Left cardiac atrium (tissue), 4 donors: Measurements from ENCODE around the gene RPL11. TPM values are rescaled to one million over a fixed set of nuclear protein-coding genes. Genes with fewer than 3 reads are reported as not detected.
"Not testable (repeated sequence)": the region's sequence is repeated elsewhere in the genome, so short reads cannot be mapped to it uniquely, and the experiment has no call there.

Experiments used
- ATAC-seq, 2 donors: fragments of 200-7000 bp; cut with Tn5 transposase; one replicate each; pipeline ENCODE4 v1.9.1; 2020; ENCODE audit warnings: mild to moderate bottlenecking in 2 of 2, moderate library complexity in 2 of 2
- DNase-seq: peaks from one replicate; pipeline ENCODE4 v3.0.0-alpha.2; 2020
- intact Hi-C, 2 donors: fragments of 100-400 bp; cut with DNase I; formaldehyde crosslinking; loops; one replicate each; pipeline versions ENCODE4 v1.14.1 to v1.15.1; 2022 to 2023
- long read RNA-seq: library from polyadenylated mRNA; unstranded; transcript quantifications from one replicate; pipeline ENCODE4 v2.0.0, GENCODE V29; 2021
- total RNA-seq, 2 donors: library from RNA; stranded (reverse); fragmentation: NEBNext Ultra II Directional; extraction: Animal tissue kit (Norgen Biotek cat#: 25700); gene quantifications; one replicate each; pipeline ENCODE4 v1.2.1, GENCODE V29; 2021
- donor health status: DM: no; HTN: yes; CAD: no.
- donor health status: DM: no; HTN: yes; CAD: no; lungs with severe emphysema.
- donor health status: DM: yes; HTN: yes; CAD: no.
- donor health status: Dilated cardiomyopathy.

Gene RPL11
- 100 to 1,000 TPM; 639 to 683 TPM for total RNA-seq
- long read RNA-seq, transcript RPL11-206 (6 exons, 1,017 nt): major isoform, 47 of 70 reads
- long read RNA-seq, transcript RPL11-201 (6 exons, 660 nt): minor isoform, 5 of 70 reads
- long read RNA-seq, partial matches to known transcripts: 14 of 70 reads
- long read RNA-seq, other reads (novel, unspliced or antisense): 1 of 70 reads

DNA sequence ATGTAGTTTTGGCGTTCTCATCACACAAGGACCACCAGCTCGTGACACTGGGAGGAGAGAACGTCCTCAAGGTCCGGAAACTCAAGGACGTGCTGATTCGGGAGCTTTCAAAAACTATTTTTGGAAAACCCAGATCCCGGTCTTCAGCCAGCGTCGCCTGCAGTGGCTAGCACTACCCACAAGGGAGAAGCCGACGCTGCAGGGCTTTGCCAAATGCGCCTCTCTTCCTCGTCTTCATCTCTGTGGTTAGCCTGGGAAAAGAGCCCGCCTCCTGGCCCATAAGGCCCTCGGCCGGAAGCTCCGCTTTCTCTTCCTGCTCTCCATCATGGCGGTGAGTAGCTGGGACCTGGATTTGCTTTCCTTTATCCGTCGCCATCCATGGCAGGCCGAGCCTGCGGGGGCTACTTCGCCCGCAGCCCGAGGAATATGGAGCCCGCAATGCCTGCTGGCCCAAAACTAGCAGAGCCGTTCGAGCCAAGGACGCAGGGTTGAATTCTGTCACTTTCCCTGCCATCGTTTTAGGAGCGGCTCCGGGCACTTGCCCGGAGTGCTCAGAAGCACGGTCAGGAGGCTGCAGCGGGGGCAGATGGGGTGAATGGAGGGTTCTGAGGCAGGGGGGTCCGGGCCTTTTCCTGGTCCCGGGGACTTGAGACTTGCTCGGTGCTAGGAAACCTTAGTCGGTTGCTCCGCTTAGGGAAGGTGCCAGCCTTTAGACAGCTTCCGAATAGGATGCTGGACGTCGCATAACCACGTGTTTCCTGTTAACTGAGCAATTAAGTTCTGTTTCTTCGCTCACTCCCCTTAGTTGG, at the start of gene RPL11:
TSS of gene RPL11 (plus strand) at position 308 of the 809 bp plus-strand sequence. CDS start at position 326, 18 bp downstream.
- intact Hi-C loops: loop anchor here in 1 of 2 donors (5.0 kb wide), 1 partner anchor 129 kb away; no protein-coding TSS in a partner anchor
- ATAC-seq: peak; percentile 99 to 100
- DNase-seq: peak; percentile 95

DNA sequence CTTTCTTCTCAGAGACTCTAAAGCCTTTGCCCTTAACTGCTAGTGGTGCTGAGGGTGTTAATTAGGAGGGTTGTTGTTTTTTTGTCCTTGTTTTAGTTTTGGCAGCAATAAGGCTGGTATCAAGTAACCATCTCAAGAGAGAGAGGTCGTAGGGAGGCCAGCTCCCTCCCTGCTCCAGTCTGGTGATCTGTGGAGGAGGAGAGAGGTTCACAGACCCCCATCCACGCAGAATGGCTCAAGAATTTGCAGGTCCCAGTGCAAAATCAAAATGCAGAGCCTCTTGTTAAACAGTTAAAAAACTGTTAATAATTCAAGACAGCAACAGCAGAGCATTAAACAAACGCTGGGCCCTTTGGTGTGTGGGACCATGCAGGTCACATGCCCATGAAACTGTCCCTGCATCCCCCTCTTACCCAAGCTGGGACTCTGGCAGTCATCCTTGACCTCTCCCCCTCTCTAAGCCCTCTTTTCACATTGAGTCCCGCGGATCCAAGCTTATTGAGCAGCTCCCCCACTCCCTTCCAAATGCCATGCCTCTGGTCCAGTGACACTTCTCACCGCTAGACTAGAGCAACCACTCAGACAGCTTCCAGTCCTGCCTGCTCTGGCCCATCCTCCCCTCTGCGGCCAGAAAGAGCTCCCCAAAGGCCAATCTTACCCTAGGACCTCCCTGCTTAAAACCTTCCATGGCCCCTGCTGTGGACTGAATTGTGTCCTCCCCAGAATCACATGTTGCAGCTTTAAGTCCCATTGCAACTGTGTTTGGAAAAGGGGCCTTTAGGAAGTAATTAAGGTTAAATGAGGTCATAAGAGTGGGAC, 47.7 kb upstream of the RPL11 start:
- intact Hi-C loops: no loop called here
- ATAC-seq (peak in 1 of 2 donors; percentile 49), DNase-seq (no peak)

DNA sequence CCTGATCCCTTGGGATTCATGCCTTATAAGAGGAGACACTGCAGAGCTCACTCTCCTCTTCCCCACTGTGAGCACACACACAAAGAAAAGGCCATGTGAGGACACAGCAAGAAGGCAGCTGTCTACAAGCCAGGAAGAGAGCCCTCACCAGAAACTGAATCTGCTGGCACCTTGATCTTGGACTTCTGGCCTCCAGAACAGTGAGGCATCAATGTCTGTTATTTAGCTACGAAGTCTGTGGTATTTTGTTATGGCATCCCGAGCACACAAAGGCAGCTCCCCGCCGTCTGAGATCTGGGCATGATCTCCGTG, 47.1 kb upstream of the RPL11 start:
- ATAC-seq (peak in 1 of 2 donors; percentile 13), DNase-seq (no peak)
- intact Hi-C loops: no loop called here

DNA sequence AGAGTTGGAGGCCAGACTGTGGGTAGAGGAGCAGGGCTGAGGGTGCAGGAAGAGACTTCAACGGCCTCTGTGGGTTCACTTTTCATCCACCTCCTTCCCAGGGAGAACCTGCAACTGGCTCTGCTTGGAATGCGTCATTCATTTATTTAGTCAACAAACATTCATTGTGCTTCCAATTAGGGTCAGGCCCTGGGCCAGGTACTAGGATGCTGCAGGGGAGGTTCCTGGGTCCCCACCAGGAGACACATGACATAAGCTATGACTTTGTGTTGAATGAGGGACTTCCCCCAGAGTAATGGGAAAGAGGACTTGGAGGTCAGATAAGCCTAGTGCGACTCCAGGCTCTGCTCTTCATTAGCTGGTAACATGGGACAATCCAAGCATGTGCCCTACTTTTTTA, 46.3 kb upstream of the RPL11 start:
- ATAC-seq: no peak
- no peak for DNase-seq
- intact Hi-C loops: no loop called here

DNA sequence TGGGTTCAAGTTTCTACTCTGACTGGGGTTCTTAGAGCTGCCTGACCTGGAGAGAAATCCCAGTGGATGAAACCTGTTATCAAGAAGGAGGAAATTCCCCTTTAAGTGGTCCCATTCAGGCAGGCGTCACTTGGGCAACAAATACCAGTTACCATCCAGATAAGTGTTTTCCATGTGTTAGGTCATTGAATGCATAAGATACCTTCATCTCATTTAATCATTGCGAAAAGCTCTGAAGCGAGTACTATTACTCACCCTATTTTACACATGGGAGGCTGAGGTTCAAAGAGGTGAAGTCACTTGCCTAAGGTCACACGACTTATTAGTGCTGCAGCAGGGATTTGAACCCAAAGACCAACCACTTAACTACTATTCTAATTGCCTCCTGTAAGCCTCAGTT, 45.5 kb upstream of the RPL11 start:
- ATAC-seq: no peak
- intact Hi-C loops: no loop called here

DNA sequence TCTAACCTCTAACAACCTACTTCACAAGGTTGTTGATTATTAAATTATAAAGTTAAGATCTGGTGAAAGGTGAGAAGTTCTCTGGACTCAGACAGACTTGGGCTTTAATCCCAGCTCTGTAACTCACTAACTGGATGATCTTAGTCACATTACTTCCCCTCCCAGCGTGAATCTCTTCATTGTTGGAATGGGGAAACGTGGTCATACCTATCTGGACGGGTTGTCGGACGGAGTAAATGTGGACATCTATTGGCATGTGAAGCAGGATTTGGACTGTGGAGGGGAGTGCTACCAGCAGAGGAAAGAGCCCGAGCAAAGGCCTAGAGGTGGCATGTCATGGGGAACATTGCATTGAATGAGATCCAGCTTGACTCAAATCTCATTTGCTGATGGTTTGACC, 45.1 kb upstream of the RPL11 start:
- intact Hi-C loops: no loop called here
- DNase-seq (no peak), ATAC-seq (no peak)

More for the DNA sequence above, 45.5 kb upstream of the RPL11 start:
- no peak for DNase-seq

DNA sequence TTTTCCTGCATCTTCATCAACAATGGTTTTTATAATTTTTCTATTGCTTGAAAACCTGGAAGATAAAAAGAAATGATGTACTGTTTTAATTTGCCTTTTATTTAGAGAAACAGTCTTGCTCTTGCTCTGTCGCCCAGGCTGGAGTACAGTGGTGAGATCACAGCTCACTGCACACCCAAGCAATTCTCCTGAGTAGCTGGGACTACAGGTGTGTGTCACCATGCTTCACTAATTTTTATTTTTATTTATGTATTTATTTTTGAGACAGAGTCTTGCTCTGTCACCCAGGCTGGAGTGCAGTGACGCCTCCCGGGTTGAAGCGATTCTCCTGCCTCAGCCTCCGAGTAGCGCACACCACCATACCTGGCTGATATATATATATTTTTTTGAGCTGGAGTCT, 43.0 kb upstream of the RPL11 start:
- ATAC-seq (no peak), DNase-seq (no peak)
- intact Hi-C loops: no loop called here

DNA sequence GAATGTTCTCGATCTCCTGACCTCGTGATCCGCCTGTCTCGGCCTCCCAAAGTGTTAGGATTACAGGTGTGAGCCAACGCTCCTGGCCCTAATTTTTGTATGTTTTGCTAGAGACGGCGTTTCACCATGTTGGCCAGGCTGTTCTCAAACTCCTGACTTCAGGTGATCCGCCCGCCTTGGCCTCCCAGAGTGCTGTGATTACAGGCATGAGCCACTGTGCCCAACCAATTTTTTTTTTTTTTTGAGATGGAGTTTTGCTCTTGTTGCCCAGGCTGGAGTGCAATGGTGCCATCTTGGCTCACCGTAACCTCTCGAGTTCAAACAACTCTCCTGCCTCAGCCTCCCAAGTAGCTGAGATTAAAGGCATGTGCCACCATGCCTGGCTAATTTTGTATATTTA, 42.4 kb upstream of the RPL11 start:
- intact Hi-C loops, ATAC-seq, DNase-seq: not testable (repeated sequence)

DNA sequence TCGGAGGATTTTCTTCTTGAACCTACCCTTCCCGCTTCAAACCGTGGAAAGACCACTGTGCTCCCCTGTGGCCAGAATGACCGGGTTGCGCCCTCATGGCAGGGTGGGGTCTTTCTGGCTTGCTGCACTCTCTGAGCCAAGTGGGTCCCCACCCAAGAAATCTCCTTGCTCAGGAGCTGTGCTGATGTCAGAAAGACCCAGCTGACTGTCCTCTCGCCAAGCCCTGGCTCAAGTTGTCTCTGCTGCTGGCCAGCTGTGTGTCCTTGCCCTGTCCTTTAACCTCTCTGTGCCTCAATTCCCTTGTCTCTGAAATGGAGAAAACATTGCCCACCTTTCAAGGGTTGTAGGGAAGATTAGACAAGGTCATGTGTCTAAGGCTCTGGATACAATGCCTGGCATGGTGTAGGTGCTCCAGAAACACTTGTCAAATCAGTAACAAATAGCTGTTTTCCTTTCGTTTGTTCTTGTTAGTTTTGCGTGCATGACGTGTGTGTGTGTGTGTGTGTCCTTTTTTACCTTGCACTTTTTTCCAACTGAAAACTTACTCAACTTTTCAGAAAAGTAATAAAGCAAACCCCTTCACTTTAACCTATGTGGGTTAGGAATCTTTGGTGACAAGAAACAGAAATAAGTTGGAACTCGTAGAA, 41.1 kb upstream of the RPL11 start:
- DNase-seq: peak; percentile 63
- intact Hi-C loops: no loop called here
- ATAC-seq: peak; percentile 39 to 69

DNA sequence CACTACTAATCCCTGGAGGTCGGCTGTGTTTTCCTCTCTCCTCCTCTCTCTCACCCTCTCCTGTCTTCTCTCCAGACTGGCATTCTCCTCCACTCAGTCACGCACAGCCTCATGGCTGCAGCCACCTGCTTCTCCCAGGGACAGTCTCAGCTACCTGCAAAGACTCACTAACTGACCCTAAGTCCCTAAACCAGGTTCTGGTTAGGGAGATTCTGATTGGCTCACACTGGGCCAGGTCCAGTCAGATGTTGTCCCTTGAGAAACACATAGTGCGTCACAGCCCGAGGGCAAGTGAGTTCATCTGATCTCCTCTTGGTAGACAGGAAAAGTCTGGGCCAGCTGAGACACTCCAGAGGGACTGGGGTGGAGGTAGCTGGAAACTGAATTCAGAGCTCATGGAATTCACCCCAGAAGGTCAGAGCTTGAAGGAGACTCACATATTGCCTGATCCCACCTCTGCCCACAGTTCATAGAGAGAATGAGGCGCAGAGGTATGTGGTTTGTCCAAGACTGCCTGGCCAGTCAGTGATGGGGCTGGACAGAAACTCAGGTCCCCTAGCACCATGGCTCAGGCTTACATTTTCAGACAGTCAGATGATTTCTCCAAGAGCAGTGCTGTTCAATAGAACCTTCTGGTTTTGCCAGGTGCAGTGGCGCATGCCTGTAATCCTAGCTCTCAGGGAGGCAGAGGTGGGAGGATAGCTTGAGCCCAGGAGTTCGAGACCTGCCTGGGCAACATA, 40.4 kb upstream of the RPL11 start:
- DNase-seq (peak; percentile 80), ATAC-seq (peak; percentile 87 to 92)
- intact Hi-C loops: no loop called here

DNA sequence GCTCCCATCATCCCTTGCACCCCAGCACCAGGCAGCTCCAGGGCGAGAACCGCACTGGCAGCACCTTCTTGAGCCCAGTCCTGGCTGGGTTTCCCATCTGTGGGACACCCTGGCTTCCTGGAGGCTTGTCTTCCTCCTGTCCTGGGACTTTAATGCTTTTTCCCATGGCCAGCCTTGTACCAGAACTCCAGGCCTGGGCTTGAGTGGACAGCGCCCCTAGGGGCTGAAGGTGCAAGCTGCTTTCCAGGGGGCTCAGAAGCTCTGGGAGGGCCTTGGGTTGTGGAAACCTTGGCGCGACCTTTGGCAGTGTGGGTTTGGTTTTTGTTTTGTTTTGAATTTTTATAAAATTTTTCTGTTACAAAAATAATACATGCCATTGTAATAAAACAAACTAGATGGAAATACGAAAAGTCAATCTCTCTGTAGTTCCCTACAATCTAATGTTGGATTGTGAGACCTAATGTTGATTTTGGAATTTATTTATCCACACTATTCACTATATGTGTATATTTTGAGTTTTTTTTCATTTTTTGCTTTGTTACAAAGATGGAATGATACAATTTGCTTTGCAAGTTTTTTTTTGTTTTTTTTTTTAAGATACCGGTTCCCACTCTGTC, 33.8 kb upstream of the RPL11 start:
- peak; percentile 62 for DNase-seq
- intact Hi-C loops: no loop called here

DNA sequence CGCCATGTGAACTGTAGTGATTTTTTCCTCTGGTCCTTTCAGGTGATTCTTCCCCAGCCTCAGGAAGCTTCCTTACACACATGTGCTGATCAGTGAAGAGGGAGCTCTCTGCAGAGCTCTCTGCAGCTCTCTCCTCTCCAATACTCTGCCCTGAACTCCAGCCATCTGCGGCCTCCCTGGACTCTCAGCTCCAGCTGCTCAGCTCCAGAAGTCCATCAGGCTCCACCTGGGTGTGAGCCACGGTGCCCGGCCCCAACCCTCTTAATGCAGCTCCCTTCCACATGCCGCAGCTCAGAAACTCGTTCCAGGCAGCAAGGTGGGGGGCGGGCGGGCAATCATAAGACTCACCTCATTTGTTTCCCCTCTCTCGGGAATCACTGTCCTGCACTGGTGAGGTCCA, 30.9 kb upstream of the RPL11 start:
- DNase-seq: no peak
- intact Hi-C loops: no loop called here
- ATAC-seq: no peak

More for the DNA sequence above, 33.8 kb upstream of the RPL11 start:
- peak in 1 of 2 donors; percentile 75 for ATAC-seq

DNA sequence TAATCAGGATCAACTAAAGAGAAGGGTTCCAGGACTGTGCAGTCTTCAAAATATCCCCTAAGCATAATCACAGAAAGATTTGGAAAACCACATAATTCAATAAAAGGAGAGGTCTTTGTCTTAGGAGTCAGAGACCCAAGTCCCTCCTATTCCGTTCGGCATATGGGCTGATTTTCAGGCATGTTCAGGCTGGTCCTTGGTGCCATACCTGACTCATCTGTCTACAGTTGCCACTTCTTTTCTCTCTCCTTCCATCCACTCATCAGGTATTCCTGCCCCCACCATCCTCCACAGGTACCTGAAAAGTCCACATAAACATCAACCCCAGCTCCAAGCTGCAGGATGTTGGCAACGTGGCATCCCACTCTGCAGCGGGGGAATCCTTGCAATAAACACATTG, 29.7 kb upstream of the RPL11 start:
- intact Hi-C loops: no loop called here
- DNase-seq (no peak), ATAC-seq (no peak)

DNA sequence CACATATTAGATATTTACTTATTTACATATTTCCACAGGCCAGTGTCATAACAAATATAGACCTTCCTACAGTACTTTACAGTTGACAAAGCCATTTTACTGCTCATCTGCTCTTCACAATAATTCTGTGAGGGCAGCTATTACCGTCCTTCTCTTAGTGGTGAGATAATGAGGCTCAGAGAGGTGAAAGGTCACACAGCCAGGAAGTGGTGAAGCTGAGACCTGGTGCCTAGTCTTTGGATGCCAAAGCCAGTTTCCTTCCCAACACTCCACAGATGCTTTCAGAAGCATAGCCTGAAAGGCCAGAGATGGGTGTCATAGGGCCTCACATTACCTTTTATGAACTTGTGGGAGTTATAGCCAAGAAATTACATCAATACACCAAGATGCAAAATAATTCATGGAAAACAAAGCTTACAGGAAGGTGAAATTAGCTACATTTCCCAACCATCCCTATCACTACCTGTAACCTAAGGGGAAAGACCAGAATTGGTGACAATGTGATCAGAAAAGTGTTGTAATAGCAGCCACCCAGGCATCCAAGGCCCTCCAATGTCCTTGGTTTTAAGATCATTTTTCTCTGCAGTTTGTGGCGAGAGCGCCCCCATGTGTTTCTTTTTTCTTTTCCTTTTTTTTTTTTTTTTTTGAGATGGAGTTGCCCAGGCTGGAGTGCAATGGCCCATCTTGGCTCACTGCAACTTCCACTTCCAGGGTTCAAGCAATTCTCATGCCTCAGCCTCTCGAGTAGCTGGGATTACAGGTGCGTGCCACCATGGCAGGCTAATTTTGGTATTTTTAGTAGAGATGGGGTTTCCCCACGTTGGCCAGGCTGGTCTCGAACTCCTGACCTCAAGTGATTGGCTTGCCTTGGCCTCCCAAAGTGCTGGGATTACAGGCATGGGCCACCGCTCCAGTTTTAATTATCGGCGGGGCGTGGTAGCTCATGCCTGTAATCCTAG, 26.5 kb upstream of the RPL11 start:
- DNase-seq: no peak
- no peak for ATAC-seq
- intact Hi-C loops: no loop called here

DNA sequence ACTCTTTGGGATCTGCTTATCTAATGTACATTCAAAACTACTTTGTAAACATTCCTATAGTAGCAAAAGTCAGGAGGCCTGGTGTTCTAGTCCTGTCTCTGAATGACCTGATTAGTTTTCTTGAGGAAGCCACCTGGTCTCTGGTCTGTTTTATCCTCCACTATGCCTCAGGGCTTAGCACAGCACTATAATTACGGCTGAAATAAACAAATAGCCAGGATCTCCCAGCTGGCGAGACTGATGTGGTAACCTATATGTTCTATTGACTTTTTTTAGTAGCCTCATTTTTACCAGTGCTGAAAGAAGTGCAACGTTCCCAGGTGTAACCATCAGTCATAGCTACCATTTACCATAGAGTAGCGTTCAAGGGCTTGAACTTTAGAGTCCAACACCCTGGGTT, 24.2 kb upstream of the RPL11 start:
- intact Hi-C loops: no loop called here

DNA sequence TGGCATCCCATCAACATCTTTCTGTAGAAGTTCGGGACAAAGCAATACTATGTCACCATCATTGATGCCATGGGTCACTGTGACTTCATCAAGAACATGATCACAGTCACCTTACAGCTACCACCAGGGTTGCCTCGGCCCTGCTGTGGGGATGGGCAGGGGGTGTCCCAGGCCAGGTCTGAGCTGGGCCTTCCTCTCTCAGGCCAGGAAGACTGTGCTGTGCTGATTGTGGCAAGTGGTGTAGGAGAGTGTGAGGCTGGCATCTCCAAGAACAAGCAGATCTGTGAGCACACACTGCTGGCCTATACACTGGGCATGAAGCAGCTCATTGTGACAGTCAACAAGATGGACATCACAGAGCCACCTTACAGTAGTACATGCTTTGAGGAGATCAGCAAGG, 20.9 kb upstream of the RPL11 start:
- no peak for DNase-seq
- intact Hi-C loops: no loop called here
- no peak for ATAC-seq

More for the DNA sequence above, 24.2 kb upstream of the RPL11 start:
- DNase-seq (no peak), ATAC-seq (no peak)

DNA sequence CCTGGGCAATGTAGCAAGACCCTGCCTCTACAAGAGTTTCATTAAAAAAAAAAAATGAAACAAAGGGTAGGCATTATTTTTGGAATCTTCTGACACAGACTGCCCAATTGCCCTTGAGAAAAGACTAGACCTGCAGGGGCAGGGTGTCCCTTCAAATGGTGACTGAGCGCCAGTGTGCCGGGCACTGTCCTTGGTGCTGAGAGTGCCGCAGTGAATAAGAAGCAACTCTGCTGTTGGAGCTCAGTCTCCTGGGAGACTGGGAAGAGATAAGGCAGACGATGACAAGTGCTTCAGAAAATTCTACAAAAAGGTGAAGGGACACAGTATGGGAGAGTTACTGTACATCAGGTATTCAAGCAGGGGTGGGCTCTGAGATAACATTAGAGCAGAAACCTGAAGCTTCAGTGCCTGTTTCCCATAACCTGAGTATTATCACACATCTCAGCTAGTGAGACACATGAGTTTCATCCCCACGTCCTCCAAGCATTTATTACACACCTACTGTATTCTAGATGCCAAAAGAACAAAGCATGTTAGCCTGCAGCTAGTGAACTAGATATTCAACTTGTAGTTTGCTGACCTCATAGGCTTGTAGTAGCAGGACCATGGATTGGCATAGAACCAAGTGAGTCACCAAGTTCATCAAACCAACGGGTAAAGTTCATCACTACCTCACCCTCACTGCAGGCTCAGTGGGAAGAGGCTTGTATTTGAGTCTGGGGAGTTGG, 18.4 kb upstream of the RPL11 start:
- DNase-seq (peak; percentile 30), ATAC-seq (peak in 1 of 2 donors; percentile 52)
- intact Hi-C loops: no loop called here
